Measurements from ENCODE around the gene KLRK1.

GRCh38 chr12:10363914-10364814, 25.7 kb downstream of the KLRK1 start:
- TF ChIP-seq CTCF (IDR thresholded peaks at IDR 0.05): no peak
- peak in 1 of 2 donors; percentile 43 for TF ChIP-seq POLR2A (IDR thresholded peaks at IDR 0.05)

All from heart left ventricle (tissue), 13 donors.